Cardiac fibroblast (primary cell): ENCODE measurements around the gene ZNF239.
A peak's percentile ranks its signal among the peaks of the same experiment; 100 is the strongest.

ENCODE experiments used
- DNase-seq, 2 donors: peaks; one replicate each; pipeline versions ENCODE4 v3.0.0 to v3.0.0-alpha.2; 2010; ENCODE audit warnings: low read depth in 2 of 2
- H3K4me3 ChIP-seq, 2 donors: replicated peaks in 1 of 2; 1 replicate in 1 of 2; 2 replicates in 1 of 2; pipeline ENCODE4 v1.5.1; 2011; ENCODE audit warnings: low read depth in 2 of 2, low read length in 2 of 2, mild to moderate bottlenecking in 2 of 2, moderate library complexity in 1 of 2
- TF ChIP-seq, protein P1 (sequence below): IDR thresholded peaks from one replicate; pipeline ENCODE4 v1.5.1; 2011; ENCODE audit warnings: low read depth, mild to moderate bottlenecking, low read length, inconsistent platforms

The ZNF239 gene

GRCh38 chr10:43574001-43574892, at the start of gene ZNF239:
Gene ZNF239 (minus strand): TSS chr10:43574616. CDS start chr10:43558079, 16,537 bp downstream.
- TF ChIP-seq, protein P1, sequence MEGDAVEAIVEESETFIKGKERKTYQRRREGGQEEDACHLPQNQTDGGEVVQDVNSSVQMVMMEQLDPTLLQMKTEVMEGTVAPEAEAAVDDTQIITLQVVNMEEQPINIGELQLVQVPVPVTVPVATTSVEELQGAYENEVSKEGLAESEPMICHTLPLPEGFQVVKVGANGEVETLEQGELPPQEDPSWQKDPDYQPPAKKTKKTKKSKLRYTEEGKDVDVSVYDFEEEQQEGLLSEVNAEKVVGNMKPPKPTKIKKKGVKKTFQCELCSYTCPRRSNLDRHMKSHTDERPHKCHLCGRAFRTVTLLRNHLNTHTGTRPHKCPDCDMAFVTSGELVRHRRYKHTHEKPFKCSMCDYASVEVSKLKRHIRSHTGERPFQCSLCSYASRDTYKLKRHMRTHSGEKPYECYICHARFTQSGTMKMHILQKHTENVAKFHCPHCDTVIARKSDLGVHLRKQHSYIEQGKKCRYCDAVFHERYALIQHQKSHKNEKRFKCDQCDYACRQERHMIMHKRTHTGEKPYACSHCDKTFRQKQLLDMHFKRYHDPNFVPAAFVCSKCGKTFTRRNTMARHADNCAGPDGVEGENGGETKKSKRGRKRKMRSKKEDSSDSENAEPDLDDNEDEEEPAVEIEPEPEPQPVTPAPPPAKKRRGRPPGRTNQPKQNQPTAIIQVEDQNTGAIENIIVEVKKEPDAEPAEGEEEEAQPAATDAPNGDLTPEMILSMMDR = no peak
- peak within 1 kb of the TSS; percentile 53 to 61 for H3K4me3 ChIP-seq
- peak; percentile 90 to 94 for DNase-seq

DNA sequence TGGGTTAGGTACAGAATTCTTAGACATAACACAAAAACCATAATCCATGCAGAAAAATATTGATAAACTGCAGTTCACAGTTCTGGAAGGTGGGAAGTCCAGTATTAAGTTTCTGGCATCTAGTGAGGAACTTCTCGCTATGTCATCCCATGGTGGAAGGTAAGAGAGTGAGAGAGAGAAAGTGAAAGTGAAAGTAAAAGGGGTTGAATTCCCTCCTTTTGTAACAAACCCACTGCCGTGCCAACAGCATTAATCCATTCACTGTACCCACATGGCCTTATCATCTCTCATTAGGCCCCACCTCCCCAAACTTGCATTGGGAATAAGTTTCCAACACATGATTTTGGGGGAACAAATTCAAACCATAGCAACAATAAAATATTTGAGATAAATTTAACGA, 48.9 kb upstream of the ZNF239 start:
- TF ChIP-seq, protein P1 = no peak
- peak; percentile 10 to 28 for DNase-seq
- H3K4me3 ChIP-seq = peak overlapping the region in 1 of 2 donors; percentile 11

GRCh38 chr10:43622038-43622437, 47.6 kb upstream of the ZNF239 start:
- DNase-seq = no peak
- H3K4me3 ChIP-seq = no peak overlapping the region
- TF ChIP-seq, protein P1 = no peak

- DNase-seq = no peak
- TF ChIP-seq, protein P1 = no peak
Observed at GRCh38 chr10:43619368-43619767, 45.0 kb upstream of the ZNF239 start.

DNA sequence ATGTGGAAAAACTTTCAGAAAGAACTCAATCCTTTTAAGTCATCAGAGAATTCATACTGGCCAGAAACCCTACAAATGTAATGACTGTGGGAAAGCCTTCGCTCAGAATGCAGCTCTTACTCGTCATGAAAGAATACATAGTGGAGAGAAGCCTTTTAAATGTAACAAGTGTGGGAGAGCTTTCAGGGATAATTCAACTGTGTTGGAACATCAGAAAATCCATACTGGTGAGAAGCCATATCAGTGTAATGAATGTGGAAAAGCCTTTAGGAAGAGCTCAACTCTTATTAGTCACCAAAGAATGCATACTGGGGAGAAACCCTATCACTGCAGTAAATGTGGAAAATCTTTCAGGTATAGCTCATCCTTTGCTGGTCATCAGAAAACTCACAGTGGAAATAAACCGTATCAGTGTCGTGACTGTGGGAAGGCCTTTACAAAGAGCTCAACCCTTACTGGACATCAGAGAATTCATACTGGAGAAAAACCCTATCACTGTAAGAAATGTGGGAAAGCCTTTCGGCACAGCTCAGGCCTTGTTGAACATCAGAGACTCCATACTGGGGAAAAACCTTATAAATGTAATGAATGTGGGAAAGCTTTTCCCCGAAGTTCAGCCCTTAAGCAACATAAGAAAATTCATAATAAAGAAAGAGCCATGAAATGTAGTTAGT, 42.4 kb upstream of the ZNF239 start:
- H3K4me3 ChIP-seq = no peak overlapping the region
- peak in 1 of 2 donors; percentile 6 for DNase-seq
- TF ChIP-seq, protein P1 = no peak

More at GRCh38 chr10:43619368-43619767, 45.0 kb upstream of the ZNF239 start:
- no peak overlapping the region for H3K4me3 ChIP-seq

GRCh38 chr10:43610636-43611035, 36.2 kb upstream of the ZNF239 start:
- DNase-seq = peak in 1 of 2 donors; percentile 79
- TF ChIP-seq, protein P1 = no peak
- no peak overlapping the region for H3K4me3 ChIP-seq
